Coronary artery (tissue), 2 donors: ENCODE measurements around the gene NUDT2.

Source experiments
- DNase-seq: peaks from one replicate; pipeline ENCODE4 v3.0.0-alpha.2; 2017; ENCODE audit warnings: low spot score
- H3K27ac ChIP-seq, 2 donors: fragments of 200-600 bp; sonication (generic); one replicate each; pipeline ENCODE4 v1.5.1; 2016 to 2019
- H3K4me3 ChIP-seq: fragments of 200-600 bp; sonication (generic); 2 replicates; pipeline ENCODE4 v1.5.1; 2016; ENCODE audit warnings: mild to moderate bottlenecking, moderate library complexity
- CTCF ChIP-seq: fragments of 200-600 bp; sonication (generic); IDR thresholded peaks from one replicate; pipeline ENCODE4 v1.5.1; 2019; ENCODE audit warnings: antibody characterized with exemption

NUDT2 gene

GRCh38 chr9:34371886-34372466 lies 42.6 kb downstream of the NUDT2 start:
- H3K27ac ChIP-seq: no peak overlapping the region
- H3K4me3 ChIP-seq: peak overlapping the region; percentile 21
- TF ChIP-seq CTCF: no peak
- no peak for DNase-seq

GRCh38 chr9:34372467-34373011 lies 43.2 kb downstream of the NUDT2 start:
- no peak for TF ChIP-seq CTCF
- Histone ChIP-seq H3K27ac (no peak overlapping the region), H3K4me3 (no peak overlapping the region)
- DNase-seq: no peak

- no peak overlapping the region for H3K4me3 ChIP-seq
- TF ChIP-seq CTCF: no peak
- H3K27ac ChIP-seq: no peak overlapping the region
Observed at GRCh38 chr9:34373749-34374148, 44.4 kb downstream of the NUDT2 start.

GRCh38 chr9:34374339-34374738 lies 45.0 kb downstream of the NUDT2 start:
- TF ChIP-seq CTCF: no peak
- no peak overlapping the region for H3K27ac ChIP-seq
- H3K4me3 ChIP-seq: no peak overlapping the region
- DNase-seq: no peak

More at GRCh38 chr9:34373749-34374148, 44.4 kb downstream of the NUDT2 start:
- no peak for DNase-seq

- DNase-seq: peak; percentile 54
- TF ChIP-seq CTCF: no peak
- Histone ChIP-seq H3K27ac (no peak overlapping the region), H3K4me3 (no peak overlapping the region)
Observed at GRCh38 chr9:34374905-34375552, 45.7 kb downstream of the NUDT2 start.

- no peak for TF ChIP-seq CTCF
- H3K27ac ChIP-seq: peak overlapping the region; percentile 58 to 84
- H3K4me3 ChIP-seq: peak overlapping the region; percentile 92
- peak; percentile 75 for DNase-seq
Observed at GRCh38 chr9:34375901-34376595, 46.7 kb downstream of the NUDT2 start.
